ENCODE results near the gene ICAM4. TPM values are rescaled to one million over a fixed set of nuclear protein-coding genes. Genes with fewer than 3 reads are reported as not detected.
A peak's percentile ranks its signal among the peaks of the same experiment; 100 is the strongest.

The ICAM4 gene
- total RNA-seq, 1 donor, result 0.27 TPM

GRCh38 chr19:10315335-10316214, 28.8 kb downstream of the ICAM4 start, which contains the start of gene FDX2:
Gene FDX2, minus strand, starts transcription at chr19:10316015. Its CDS starts 19 bp downstream, at chr19:10315996.
- peak within 1 kb of the TSS; percentile 96 for H3K4me3 ChIP-seq (ENCODE audit: low read depth, low read length)
- peak; percentile 77 for DNase-seq (ENCODE audit: low read depth)
- TF ChIP-seq CTCF (IDR thresholded peaks at IDR 0.05; ENCODE audit: insufficient read depth, low read length), result no peak

- DNase-seq (ENCODE audit: low read depth), result no peak
- no peak overlapping the region for H3K4me3 ChIP-seq (ENCODE audit: low read depth, low read length)
- TF ChIP-seq CTCF (IDR thresholded peaks at IDR 0.05; ENCODE audit: insufficient read depth, low read length), result no peak
Measured at GRCh38 chr19:10316229-10317044, 29.7 kb downstream of the ICAM4 start.

GRCh38 chr19:10317045-10317856, 30.5 kb downstream of the ICAM4 start:
- no peak for TF ChIP-seq CTCF (IDR thresholded peaks at IDR 0.05; ENCODE audit: insufficient read depth, low read length)
- H3K4me3 ChIP-seq (ENCODE audit: low read depth, low read length), result no peak overlapping the region
- DNase-seq (ENCODE audit: low read depth), result no peak

- TF ChIP-seq CTCF (IDR thresholded peaks at IDR 0.05; ENCODE audit: insufficient read depth, low read length), result no peak
- no peak overlapping the region for H3K4me3 ChIP-seq (ENCODE audit: low read depth, low read length)
- DNase-seq (ENCODE audit: low read depth), result no peak
Measured at GRCh38 chr19:10317857-10318462, 31.2 kb downstream of the ICAM4 start.

GRCh38 chr19:10318807-10319682, 32.3 kb downstream of the ICAM4 start:
- TF ChIP-seq CTCF (IDR thresholded peaks at IDR 0.05; ENCODE audit: insufficient read depth, low read length), result no peak
- DNase-seq (ENCODE audit: low read depth), result no peak
- H3K4me3 ChIP-seq (ENCODE audit: low read depth, low read length), result no peak overlapping the region

All from fibroblast of the aortic adventitia (primary cell).